Cardiac fibroblast (primary cell): ENCODE results near the gene ARID1B.

ENCODE experiments used
- DNase-seq, 2 donors: peaks; one replicate each; pipeline versions ENCODE4 v3.0.0 to v3.0.0-alpha.2; 2010; ENCODE audit warnings: low read depth in 2 of 2
- H3K4me3 ChIP-seq, 2 donors: replicated peaks in 1 of 2; 1 replicate in 1 of 2; 2 replicates in 1 of 2; pipeline ENCODE4 v1.5.1; 2011; ENCODE audit warnings: low read depth in 2 of 2, low read length in 2 of 2, mild to moderate bottlenecking in 2 of 2, moderate library complexity in 1 of 2
- CTCF ChIP-seq: IDR thresholded peaks from one replicate; pipeline ENCODE4 v1.5.1; 2011; ENCODE audit warnings: low read depth, mild to moderate bottlenecking, low read length, inconsistent platforms

The ARID1B gene

GRCh38 chr6:156911581-156911980, 134.4 kb downstream of the ARID1B start:
- TF ChIP-seq CTCF = no peak
- H3K4me3 ChIP-seq = no peak overlapping the region
- DNase-seq = no peak

GRCh38 chr6:156912431-156912830, 135.3 kb downstream of the ARID1B start:
- H3K4me3 ChIP-seq = no peak overlapping the region
- no peak for TF ChIP-seq CTCF
- DNase-seq = peak in 1 of 2 donors; percentile 22

GRCh38 chr6:156914181-156914580, 137.0 kb downstream of the ARID1B start:
- no peak for TF ChIP-seq CTCF
- H3K4me3 ChIP-seq = no peak overlapping the region
- DNase-seq = no peak

GRCh38 chr6:156916130-156916801, 139.1 kb downstream of the ARID1B start:
- no peak for TF ChIP-seq CTCF
- no peak overlapping the region for H3K4me3 ChIP-seq
- peak in 1 of 2 donors; percentile 24 for DNase-seq

GRCh38 chr6:156917213-156917612, 140.0 kb downstream of the ARID1B start:
- peak in 1 of 2 donors; percentile 19 for DNase-seq
- no peak overlapping the region for H3K4me3 ChIP-seq
- no peak for TF ChIP-seq CTCF

GRCh38 chr6:156918647-156919046, 141.5 kb downstream of the ARID1B start:
- no peak for DNase-seq
- no peak for TF ChIP-seq CTCF
- H3K4me3 ChIP-seq = no peak overlapping the region

- H3K4me3 ChIP-seq = no peak overlapping the region
- no peak for TF ChIP-seq CTCF
- DNase-seq = no peak
Measured at GRCh38 chr6:156919370-156919769, 142.2 kb downstream of the ARID1B start.
